D721Med (cell line): ENCODE results near the gene CRISPLD2.

ENCODE experiments used
- DNase-seq: peaks from one replicate; pipeline ENCODE4 v3.0.0; 2011; ENCODE audit warnings: low spot score; ENCODE audit not compliant: insufficient read length
- FAIRE-seq: peaks from 2 replicates; lab custom pipeline; 2011; peaks lifted over from hg19 to GRCh38; lab: Jason Lieb, UNC
- TF ChIP-seq, protein P1 (sequence below): IDR thresholded peaks from 2 replicates; pipeline ENCODE4 v1.5.1; 2012; ENCODE audit warnings: mild to moderate bottlenecking, control low read depth; ENCODE audit not compliant: insufficient read depth; ENCODE audit errors: missing control alignments

Gene CRISPLD2

GRCh38 chr16:84905965-84906460 lies 86.2 kb downstream of the CRISPLD2 start:
- TF ChIP-seq, protein P1, sequence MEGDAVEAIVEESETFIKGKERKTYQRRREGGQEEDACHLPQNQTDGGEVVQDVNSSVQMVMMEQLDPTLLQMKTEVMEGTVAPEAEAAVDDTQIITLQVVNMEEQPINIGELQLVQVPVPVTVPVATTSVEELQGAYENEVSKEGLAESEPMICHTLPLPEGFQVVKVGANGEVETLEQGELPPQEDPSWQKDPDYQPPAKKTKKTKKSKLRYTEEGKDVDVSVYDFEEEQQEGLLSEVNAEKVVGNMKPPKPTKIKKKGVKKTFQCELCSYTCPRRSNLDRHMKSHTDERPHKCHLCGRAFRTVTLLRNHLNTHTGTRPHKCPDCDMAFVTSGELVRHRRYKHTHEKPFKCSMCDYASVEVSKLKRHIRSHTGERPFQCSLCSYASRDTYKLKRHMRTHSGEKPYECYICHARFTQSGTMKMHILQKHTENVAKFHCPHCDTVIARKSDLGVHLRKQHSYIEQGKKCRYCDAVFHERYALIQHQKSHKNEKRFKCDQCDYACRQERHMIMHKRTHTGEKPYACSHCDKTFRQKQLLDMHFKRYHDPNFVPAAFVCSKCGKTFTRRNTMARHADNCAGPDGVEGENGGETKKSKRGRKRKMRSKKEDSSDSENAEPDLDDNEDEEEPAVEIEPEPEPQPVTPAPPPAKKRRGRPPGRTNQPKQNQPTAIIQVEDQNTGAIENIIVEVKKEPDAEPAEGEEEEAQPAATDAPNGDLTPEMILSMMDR, result no peak
- DNase-seq, result no peak
- no peak for FAIRE-seq

DNA sequence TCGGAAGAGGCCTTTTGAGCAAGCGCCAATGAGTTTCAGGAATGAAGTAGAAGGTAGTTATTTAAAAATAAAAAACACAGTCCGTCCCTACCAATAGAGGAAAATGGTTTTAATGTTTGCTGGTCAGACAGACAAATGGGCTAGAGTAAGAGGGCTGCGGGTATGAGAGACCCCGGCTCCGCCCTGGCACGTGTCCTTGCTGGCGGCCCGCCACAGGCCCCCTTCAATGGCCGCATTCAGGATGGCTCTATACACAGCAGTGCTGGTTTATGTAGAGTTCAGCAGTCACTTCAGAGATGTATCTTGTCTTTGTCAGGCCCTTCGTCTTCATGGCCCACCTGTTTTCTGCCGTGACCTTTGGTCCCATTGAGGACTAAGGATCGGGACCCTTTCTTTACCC lies 87.3 kb downstream of the CRISPLD2 start:
- no peak for DNase-seq
- TF ChIP-seq, protein P1, result no peak
- no peak for FAIRE-seq

DNA sequence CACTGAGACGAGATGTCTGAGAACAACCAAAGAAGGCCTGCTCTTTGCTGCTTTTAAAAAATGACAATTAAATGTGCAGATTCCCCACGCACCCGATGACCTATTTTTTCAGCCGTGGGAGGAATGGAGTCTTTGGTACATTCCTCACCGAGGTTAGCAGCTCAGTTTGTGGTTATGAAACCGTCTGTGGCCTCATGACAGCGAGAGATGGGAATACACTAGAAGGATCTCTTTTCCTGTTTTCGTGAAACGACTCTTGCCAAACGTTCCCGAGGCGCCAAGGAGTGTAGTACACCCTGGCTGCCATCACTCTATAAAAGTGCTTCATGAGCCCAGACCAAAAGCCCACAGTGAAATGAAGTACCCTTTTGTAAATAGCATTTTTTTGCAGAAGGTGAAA lies 87.8 kb downstream of the CRISPLD2 start:
- FAIRE-seq, result no peak
- no peak for DNase-seq
- TF ChIP-seq, protein P1, result no peak

DNA sequence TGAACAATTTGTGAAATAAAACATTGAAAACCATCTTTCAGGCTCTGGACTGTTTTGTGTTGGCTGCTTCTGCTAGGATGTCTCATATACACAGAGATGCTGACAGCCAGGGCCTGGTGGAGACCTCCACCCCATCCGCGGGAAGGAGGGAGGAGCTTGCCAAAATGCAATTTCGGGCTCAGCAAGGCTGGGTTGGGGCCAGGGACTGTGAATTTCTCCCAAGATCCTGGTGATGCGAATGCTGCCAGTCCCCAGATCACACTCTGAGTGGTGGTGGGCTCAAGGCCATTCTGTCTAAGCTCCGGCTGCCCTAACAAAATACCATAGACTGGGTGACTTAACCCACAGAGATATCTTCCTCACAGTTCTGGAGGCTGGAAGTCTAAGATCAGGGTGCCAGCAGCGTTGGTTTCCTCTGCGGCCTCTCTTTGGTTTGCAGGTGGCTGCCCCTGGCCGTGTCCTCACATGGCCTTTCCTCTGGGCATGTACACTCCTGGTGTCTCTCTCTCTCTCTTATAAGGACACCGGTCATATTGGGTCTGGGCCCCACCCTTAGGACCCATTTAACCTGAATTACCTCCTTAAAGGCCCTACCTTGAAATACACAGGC lies 89.8 kb downstream of the CRISPLD2 start:
- DNase-seq, result no peak
- no peak for FAIRE-seq
- TF ChIP-seq, protein P1, result no peak

- TF ChIP-seq, protein P1, result no peak
- no peak for FAIRE-seq
- DNase-seq, result no peak
These were observed 91.9 kb downstream of the CRISPLD2 start for GRCh38 chr16:84911486-84912216.

GRCh38 chr16:84913315-84913714 lies 93.5 kb downstream of the CRISPLD2 start:
- DNase-seq (no peak), FAIRE-seq (no peak)

More at GRCh38 chr16:84913315-84913714, 93.5 kb downstream of the CRISPLD2 start:
- TF ChIP-seq, protein P1, result no peak
